ENCODE results near the gene STK32A.

DNA sequence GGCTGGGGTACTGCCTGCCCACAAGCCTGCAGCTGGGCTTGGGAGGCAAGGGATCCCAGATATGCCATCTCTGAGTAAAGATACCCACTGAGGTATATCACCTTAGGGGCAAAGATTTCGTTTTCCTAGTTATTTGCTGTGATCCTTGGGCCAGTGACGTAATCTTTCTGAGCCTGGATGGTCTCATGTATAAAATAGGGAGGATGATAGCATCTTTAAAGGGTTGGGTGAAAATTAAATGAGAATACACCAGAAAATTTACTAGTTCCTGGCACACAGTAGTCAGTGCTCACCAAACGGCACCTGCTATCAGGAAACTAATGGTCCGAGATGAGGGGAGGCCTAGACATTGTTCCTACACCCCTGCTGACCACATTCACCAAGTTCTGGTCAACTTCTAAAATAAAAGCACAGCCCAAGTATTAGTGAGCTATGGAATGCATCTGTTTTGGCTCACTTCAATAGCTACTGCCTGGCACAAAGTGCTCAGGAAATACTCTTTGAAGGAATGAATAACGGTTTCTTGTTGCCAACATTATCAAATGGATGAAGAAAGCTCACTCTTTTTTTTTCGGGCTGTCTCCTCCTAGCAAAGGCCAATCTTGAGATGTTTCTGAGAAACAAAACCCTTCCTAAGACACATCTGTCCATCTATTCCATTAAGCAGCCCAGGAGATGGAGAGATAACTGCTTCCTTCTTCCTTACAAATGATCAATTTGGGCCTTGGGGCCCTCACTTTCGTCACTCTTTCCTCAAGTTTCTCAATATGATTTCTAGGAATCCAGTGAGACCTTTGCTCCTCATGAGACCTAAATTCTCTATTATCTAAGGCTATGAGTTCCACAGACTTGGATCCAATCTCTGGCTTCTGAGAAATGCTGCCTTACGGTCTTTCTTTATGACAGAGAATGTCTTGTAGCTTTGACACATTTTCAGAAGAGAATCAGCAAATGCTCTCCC lies 176.8 kb downstream of the STK32A start:
- no peak for TF ChIP-seq YY1 (IDR thresholded peaks at IDR 0.05; ENCODE audit: insufficient read depth, insufficient read length)
- no peak for TF ChIP-seq ZNF274 (IDR thresholded peaks at IDR 0.05; ENCODE audit: low read depth, low read length)
